NT2/D1 (cell line): ENCODE measurements around the gene RNH1.

ENCODE experiments used
- YY1 ChIP-seq: IDR thresholded peaks from 2 replicates; pipeline ENCODE4 v1.6.1; 2011; ENCODE audit not compliant: insufficient read length, insufficient read depth
- ZNF274 ChIP-seq: IDR thresholded peaks from 2 replicates; pipeline ENCODE4 v1.6.1; 2011; ENCODE audit warnings: mild to moderate bottlenecking, low read depth, low read length

DNA sequence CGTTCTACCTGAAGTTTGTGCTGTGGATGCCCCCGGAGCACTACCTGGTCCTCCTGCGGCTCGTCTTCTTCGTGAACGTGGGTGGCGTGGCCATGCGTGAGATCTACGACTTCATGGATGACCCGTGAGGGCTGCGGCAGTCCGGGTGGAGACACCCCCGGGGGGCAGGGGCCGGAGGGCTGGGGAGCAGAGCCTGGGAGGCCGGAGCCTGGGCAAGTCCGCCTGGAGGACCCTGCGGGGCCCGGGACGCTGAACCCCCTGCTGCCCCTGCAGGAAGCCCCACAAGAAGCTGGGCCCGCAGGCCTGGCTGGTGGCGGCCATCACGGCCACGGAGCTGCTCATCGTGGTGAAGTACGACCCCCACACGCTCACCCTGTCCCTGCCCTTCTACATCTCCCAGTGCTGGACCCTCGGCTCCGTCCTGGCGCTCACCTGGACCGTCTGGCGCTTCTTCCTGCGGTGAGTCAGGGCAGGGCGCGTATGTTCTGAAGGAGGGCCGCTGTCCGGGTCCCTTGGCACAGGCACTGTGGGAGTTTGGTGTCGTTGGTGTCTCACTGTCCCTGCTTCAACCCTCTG, 17.3 kb downstream of the RNH1 start:
- no peak for TF ChIP-seq YY1
- no peak for TF ChIP-seq ZNF274
